Activated naive CD4-positive, alpha-beta T cell treated with anti-CD3 and anti-CD28 coated beads, Interleukin-2, amount 50 U/mL, for 24 hours (primary cell): Measurements from ENCODE around the gene TMEM269.
A peak's percentile ranks its signal among the peaks of the same experiment; 100 is the strongest.
"Not testable (repeated sequence)": the region's sequence is repeated elsewhere in the genome, so short reads cannot be mapped to it uniquely, and the experiment has no call there.

Source experiments
- H3K27ac Mint-ChIP-seq: one replicate; pipeline ENCODE4 v1.8.0; 2021; ENCODE audit warnings: mild to moderate bottlenecking, mixed read lengths
- H3K27me3 Mint-ChIP-seq: one replicate; pipeline ENCODE4 v1.8.0; 2021; ENCODE audit warnings: mixed read lengths
- H3K36me3 Mint-ChIP-seq: one replicate; pipeline ENCODE4 v1.8.0; 2021; ENCODE audit warnings: mixed read lengths
- H3K4me1 Mint-ChIP-seq: one replicate; pipeline ENCODE4 v1.8.0; 2021; ENCODE audit warnings: mixed read lengths
- H3K4me3 Mint-ChIP-seq: one replicate; pipeline ENCODE4 v1.8.0; 2021; ENCODE audit warnings: mild to moderate bottlenecking, mixed read lengths
- H3K9me3 Mint-ChIP-seq: one replicate; pipeline ENCODE4 v1.8.0; 2021; ENCODE audit warnings: mixed read lengths

TMEM269 gene

GRCh38 chr1:42743317-42744147 is 41.3 kb upstream of the TMEM269 start:
- Mint-ChIP-seq H3K27ac (no peak overlapping the region), H3K9me3 (no peaks in the 10 kb centered on the region), H3K4me3 (no peak overlapping the region), H3K4me1 (no peaks in the 10 kb centered on the region), H3K27me3 (no peaks in the 10 kb centered on the region), H3K36me3 (no peaks in the 10 kb centered on the region)

GRCh38 chr1:42744148-42744413 is 40.7 kb upstream of the TMEM269 start:
- no peaks in the 10 kb centered on the region for H3K4me1 Mint-ChIP-seq
- H3K27ac Mint-ChIP-seq: no peak overlapping the region
- H3K9me3 Mint-ChIP-seq: no peaks in the 10 kb centered on the region
- H3K36me3 Mint-ChIP-seq: peaks cover 2% of the 10 kb centered on the region
- H3K4me3 Mint-ChIP-seq: no peak overlapping the region
- no peaks in the 10 kb centered on the region for H3K27me3 Mint-ChIP-seq

GRCh38 chr1:42745851-42746250 is 38.9 kb upstream of the TMEM269 start:
- H3K9me3 Mint-ChIP-seq: no peaks in the 10 kb centered on the region

DNA sequence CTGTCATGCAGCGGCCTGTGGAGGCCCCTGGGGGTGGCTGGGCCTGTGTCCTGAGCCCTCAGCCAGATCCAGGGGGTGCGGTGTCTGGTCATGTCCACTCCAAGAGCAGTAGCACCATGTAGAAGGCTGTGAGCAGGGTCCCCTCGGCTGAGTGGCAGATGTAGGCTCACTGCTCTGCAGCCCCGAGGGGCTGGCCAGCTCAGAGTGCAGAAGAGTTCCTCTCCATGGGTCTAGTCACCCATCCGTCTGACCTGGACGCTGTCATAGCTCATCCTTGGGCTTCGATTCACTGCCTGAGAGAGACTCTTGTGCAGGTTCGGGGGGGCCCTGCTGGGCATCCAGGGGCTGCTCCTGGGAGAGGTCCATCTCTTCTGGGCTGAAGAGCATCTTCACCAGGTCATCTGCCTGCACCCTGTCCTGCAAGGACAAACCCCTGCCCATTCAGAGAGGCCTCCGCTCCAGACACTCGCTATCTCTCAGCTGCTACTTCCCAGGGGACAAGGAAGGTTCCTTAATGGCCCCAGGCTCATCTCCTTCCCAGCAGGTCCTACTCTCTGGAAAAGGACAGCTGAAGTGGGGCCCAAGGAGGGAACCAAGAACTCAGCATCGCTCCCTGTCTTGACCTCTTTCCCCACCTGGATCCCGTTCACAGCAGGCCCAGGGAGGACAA is 38.2 kb upstream of the TMEM269 start:
- Mint-ChIP-seq H3K36me3 (peaks cover 9% of the 10 kb centered on the region), H3K4me1 (no peaks in the 10 kb centered on the region), H3K27me3 (no peaks in the 10 kb centered on the region), H3K4me3 (no peak overlapping the region), H3K9me3 (no peaks in the 10 kb centered on the region), H3K27ac (no peak overlapping the region)

More at GRCh38 chr1:42745851-42746250, 38.9 kb upstream of the TMEM269 start:
- Mint-ChIP-seq H3K4me1 (no peaks in the 10 kb centered on the region), H3K27me3 (no peaks in the 10 kb centered on the region), H3K4me3 (no peak overlapping the region), H3K36me3 (peaks cover 7% of the 10 kb centered on the region), H3K27ac (no peak overlapping the region)

DNA sequence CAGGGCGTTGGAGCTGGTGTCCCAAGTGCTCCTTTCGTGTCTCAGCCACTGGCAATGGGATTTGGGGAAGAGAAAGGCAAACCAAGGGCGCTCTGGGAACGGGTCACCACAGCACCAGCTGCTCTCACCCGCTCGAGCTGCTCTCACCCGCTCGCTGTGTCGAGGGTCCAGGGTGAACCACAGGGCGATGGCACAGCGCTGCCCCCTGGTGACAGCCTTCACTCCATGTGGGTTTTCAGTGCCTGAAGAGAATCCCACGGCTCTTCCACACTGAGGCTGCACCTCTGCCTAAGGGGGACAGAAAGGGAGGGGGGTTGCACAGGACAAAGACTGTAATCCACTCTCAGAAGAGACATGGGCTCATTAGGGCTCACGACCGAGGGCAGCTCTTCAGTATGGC is 37.7 kb upstream of the TMEM269 start:
- no peaks in the 10 kb centered on the region for H3K27me3 Mint-ChIP-seq
- H3K27ac Mint-ChIP-seq: no peak overlapping the region
- H3K4me1 Mint-ChIP-seq: no peaks in the 10 kb centered on the region
- H3K36me3 Mint-ChIP-seq: peaks cover 14% of the 10 kb centered on the region
- no peaks in the 10 kb centered on the region for H3K9me3 Mint-ChIP-seq
- no peak overlapping the region for H3K4me3 Mint-ChIP-seq

GRCh38 chr1:42748021-42748420 is 36.8 kb upstream of the TMEM269 start:
- Mint-ChIP-seq H3K4me1 (no peaks in the 10 kb centered on the region), H3K9me3 (no peaks in the 10 kb centered on the region), H3K36me3 (peaks cover 19% of the 10 kb centered on the region), H3K27ac (no peak overlapping the region), H3K27me3 (no peaks in the 10 kb centered on the region), H3K4me3 (no peak overlapping the region)

- peaks cover 20% of the 10 kb centered on the region for H3K36me3 Mint-ChIP-seq
- no peak overlapping the region for H3K4me3 Mint-ChIP-seq
- H3K9me3 Mint-ChIP-seq: no peaks in the 10 kb centered on the region
- no peaks in the 10 kb centered on the region for H3K27me3 Mint-ChIP-seq
- no peak overlapping the region for H3K27ac Mint-ChIP-seq
- no peaks in the 10 kb centered on the region for H3K4me1 Mint-ChIP-seq
These were observed 36.1 kb upstream of the TMEM269 start for GRCh38 chr1:42748461-42749410.

DNA sequence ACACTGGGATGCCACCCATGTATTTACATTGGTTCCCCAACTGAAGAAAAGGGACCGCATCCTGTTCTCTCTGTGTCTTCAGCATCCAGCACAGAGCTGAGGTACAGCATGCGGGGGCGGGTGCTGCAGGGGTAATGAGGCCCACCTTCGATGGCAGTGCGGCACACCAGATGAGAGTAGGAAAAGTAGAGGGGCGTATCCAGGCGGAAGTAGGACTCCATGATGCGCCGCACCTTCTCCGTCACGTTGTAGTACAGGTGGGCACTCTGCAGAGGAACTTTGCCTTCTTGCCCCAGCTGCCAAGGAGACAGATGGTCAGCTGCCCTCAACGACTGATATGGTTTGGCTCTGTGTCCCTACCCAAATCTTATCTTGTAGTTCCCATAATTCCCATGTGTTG is 34.8 kb upstream of the TMEM269 start:
- Mint-ChIP-seq H3K27me3 (no peaks in the 10 kb centered on the region), H3K4me3 (no peak overlapping the region), H3K4me1 (no peaks in the 10 kb centered on the region), H3K27ac (no peak overlapping the region), H3K36me3 (peaks cover 25% of the 10 kb centered on the region), H3K9me3 (no peaks in the 10 kb centered on the region)

DNA sequence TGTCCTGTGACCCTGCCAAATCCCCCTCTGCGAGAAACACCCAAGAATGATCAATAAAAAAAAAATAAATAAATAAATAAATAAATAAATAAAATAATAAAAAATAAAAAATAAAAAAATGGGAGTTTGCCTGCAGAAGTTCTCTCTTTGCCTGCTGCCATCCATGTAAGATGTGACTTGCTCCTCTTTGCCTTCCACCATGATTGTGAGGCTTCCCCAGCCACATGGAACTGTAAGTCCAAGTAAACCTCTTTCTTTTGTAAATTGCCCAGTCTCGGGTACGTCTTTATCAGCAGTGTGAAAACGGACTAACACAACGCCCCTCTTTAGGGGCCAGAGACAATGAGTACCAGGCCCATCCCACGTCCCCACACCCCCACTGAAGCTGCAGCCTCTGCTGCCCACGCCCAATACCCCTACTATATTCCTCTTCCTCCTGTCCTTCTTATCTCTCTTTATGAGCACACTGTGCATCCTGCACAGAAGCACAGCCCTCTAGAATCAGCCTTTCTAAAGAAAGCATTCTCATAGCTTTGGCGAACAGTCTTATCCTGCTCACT is 33.2 kb upstream of the TMEM269 start:
- H3K27ac Mint-ChIP-seq, H3K9me3 Mint-ChIP-seq, H3K4me1 Mint-ChIP-seq, H3K27me3 Mint-ChIP-seq, H3K4me3 Mint-ChIP-seq: not testable (repeated sequence)
- H3K36me3 Mint-ChIP-seq: peaks cover 32% of the 10 kb centered on the region

DNA sequence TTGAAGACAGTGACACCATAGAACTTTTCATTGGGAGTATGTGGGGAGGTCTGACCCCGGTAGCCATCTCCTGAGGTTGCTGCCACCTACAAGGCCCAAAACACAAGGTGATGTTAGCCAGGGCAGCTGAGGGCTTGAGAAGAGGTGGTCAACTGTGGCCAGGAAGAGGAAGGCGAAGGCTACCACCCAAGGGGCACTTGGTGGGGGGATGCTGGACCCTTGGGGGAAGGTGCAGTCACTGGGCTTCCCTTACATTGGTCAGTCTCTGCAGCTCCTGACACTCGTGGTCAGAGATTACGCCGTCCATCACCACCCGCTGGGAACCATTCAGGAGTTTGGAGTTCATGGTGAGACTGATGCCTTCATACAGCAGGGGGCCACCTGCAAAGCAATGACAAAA is 32.5 kb upstream of the TMEM269 start:
- H3K4me1 Mint-ChIP-seq: peaks cover 4% of the 10 kb centered on the region
- H3K9me3 Mint-ChIP-seq: no peaks in the 10 kb centered on the region
- H3K27me3 Mint-ChIP-seq: no peaks in the 10 kb centered on the region
- H3K27ac Mint-ChIP-seq: no peak overlapping the region
- H3K4me3 Mint-ChIP-seq: no peak overlapping the region
- H3K36me3 Mint-ChIP-seq: peaks cover 36% of the 10 kb centered on the region

DNA sequence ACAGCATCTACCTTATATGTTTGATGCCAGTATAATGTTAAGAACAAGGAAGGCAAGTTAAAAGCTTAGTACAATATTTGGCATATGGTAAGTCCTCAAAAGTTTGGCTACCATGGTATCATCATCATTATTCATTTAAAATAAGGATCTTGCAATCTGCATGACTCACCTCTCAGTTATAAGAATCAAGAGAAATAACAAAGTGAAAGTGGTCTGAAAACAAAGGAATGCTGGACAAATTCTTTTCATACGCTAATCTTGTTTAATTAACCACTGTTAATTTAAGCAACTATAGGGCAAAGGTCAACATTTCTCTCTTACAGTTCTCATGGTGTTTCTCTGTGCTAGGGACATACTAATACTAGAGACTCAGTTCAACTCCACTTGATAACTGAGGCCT is 31.7 kb upstream of the TMEM269 start:
- H3K27ac Mint-ChIP-seq: no peak overlapping the region
- H3K27me3 Mint-ChIP-seq: no peaks in the 10 kb centered on the region
- peaks cover 4% of the 10 kb centered on the region for H3K4me1 Mint-ChIP-seq
- H3K4me3 Mint-ChIP-seq: no peak overlapping the region
- H3K9me3 Mint-ChIP-seq: no peaks in the 10 kb centered on the region
- peaks cover 36% of the 10 kb centered on the region for H3K36me3 Mint-ChIP-seq

DNA sequence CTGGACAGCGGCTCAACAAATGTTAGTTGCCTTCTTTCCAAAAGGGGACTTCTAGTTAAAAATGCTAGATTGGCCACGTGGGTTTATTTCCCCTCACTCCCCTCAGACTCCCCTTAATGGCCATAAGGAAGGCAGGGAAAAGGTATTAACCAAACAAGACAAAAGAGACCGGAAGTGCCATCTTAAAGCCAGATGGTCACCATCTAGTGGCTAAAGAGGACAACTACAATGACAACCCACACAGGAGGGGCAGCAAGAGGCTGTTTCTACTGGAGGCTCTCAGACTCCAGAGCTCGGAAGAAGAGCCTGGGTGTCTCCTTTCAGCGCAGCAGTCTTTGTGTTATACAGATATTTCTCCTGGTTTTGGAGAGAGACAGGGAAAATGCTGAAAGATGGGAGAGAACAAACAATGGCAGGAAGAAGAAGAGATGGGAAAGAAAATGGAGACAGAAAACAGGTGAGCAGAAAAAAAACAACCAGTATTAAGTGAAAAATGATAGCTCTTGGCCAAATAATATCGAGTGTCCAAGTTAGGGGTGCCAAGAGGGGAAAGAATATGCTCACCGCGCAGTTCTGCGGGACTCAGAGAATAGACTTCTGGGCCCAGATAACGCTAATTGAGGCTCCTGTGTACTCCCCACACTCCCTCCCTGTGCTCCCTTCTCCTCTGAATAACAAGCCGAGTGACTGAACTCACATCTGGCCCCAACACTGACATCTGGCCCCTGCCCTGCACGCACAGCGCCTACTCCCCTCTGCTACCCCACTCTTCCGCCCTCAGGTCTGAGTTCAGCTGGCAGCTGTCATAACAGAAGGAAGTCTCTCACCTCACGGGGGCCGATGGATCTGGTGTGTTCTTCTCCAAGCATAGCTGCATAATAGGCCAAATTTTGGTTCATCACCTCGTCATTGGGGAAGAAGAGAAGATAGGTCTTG is 27.6 kb upstream of the TMEM269 start:
- Mint-ChIP-seq H3K4me1 (peaks cover 4% of the 10 kb centered on the region), H3K27me3 (no peaks in the 10 kb centered on the region), H3K36me3 (peaks cover 21% of the 10 kb centered on the region), H3K27ac (peak overlapping the region; percentile 59), H3K4me3 (no peak overlapping the region), H3K9me3 (no peaks in the 10 kb centered on the region)

GRCh38 chr1:42757892-42758275 is 26.9 kb upstream of the TMEM269 start:
- Mint-ChIP-seq H3K36me3 (peaks cover 18% of the 10 kb centered on the region), H3K4me3 (no peak overlapping the region), H3K9me3 (no peaks in the 10 kb centered on the region), H3K27ac (no peak overlapping the region), H3K27me3 (no peaks in the 10 kb centered on the region), H3K4me1 (peaks cover 7% of the 10 kb centered on the region)

GRCh38 chr1:42758641-42759040 is 26.1 kb upstream of the TMEM269 start:
- H3K27me3 Mint-ChIP-seq: no peaks in the 10 kb centered on the region
- peaks cover 7% of the 10 kb centered on the region for H3K4me1 Mint-ChIP-seq
- no peaks in the 10 kb centered on the region for H3K9me3 Mint-ChIP-seq
- H3K27ac Mint-ChIP-seq: no peak overlapping the region
- H3K36me3 Mint-ChIP-seq: peaks cover 15% of the 10 kb centered on the region
- no peak overlapping the region for H3K4me3 Mint-ChIP-seq

DNA sequence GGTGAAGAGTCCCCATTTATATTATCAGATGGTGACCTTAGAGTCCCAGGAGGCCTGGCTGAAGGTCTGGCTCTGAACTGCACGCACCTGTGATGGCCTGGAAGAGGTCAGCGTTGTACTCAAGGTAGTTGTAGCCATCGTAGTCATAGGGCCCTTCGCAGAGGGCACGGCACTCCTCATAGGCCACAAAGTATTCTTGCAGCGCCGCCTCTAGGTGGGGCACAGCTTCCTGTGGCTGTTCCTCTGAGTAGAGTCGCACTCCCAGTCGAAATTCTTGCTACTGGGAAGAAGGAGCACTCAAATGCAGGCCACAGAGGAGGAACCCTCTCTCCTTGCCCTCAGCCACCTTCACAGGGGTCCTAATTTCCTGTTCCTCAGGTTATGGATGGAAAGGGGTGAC is 25.7 kb upstream of the TMEM269 start:
- Mint-ChIP-seq H3K9me3 (no peaks in the 10 kb centered on the region), H3K4me1 (peaks cover 7% of the 10 kb centered on the region), H3K36me3 (peaks cover 12% of the 10 kb centered on the region), H3K27me3 (no peaks in the 10 kb centered on the region), H3K4me3 (no peak overlapping the region), H3K27ac (no peak overlapping the region)
